GM21737 (cell line): ENCODE data around the gene SLC25A52.
A peak's percentile ranks its signal among the peaks of the same experiment; 100 is the strongest.
"Not testable (repeated sequence)": the region's sequence is repeated elsewhere in the genome, so short reads cannot be mapped to it uniquely, and the experiment has no call there.

Experiments used
- ATAC-seq: cut with Tn5 transposase; IDR thresholded peaks from one replicate; pipeline ENCODE4 v1.9.1; 2021; ENCODE audit warnings: mild to moderate bottlenecking, moderate library complexity; ENCODE audit not compliant: unreplicated experiment

SLC25A52 gene

GRCh38 chr18:31760695-31761094 is at the start of gene SLC25A52:
Gene SLC25A52 (minus strand): TSS chr18:31760880. CDS start chr18:31760661, 219 bp downstream.
- ATAC-seq, result no peak

GRCh38 chr18:31809049-31809448 is 48.4 kb upstream of the SLC25A52 start:
- ATAC-seq, result not testable (repeated sequence)

GRCh38 chr18:31801078-31801477 is 40.4 kb upstream of the SLC25A52 start:
- ATAC-seq, result no peak

- ATAC-seq, result not testable (repeated sequence)
Measured at GRCh38 chr18:31799257-31799656, 38.6 kb upstream of the SLC25A52 start.

- ATAC-seq, result no peak
Measured at GRCh38 chr18:31798399-31798798, 37.7 kb upstream of the SLC25A52 start.

GRCh38 chr18:31795747-31796146 is 35.1 kb upstream of the SLC25A52 start:
- no peak for ATAC-seq

GRCh38 chr18:31793531-31793930 is 32.9 kb upstream of the SLC25A52 start:
- ATAC-seq, result no peak

- ATAC-seq, result no peak
Measured at GRCh38 chr18:31792580-31792911, 31.9 kb upstream of the SLC25A52 start.

GRCh38 chr18:31791817-31792579 is 31.3 kb upstream of the SLC25A52 start:
- peak; percentile 91 for ATAC-seq

- ATAC-seq, result no peak
Measured at GRCh38 chr18:31789409-31789808, 28.7 kb upstream of the SLC25A52 start.

GRCh38 chr18:31783059-31783458 is 22.4 kb upstream of the SLC25A52 start:
- ATAC-seq, result no peak

- no peak for ATAC-seq
Measured at GRCh38 chr18:31778391-31778950, 17.8 kb upstream of the SLC25A52 start.

GRCh38 chr18:31776093-31776492 is 15.4 kb upstream of the SLC25A52 start:
- ATAC-seq, result no peak

- no peak for ATAC-seq
Measured at GRCh38 chr18:31774962-31775361, 14.3 kb upstream of the SLC25A52 start.

- ATAC-seq, result no peak
Measured at GRCh38 chr18:31774477-31774785, 13.8 kb upstream of the SLC25A52 start.

- no peak for ATAC-seq
Measured at GRCh38 chr18:31773774-31774476, 13.2 kb upstream of the SLC25A52 start.

GRCh38 chr18:31772699-31773098 is 12.0 kb upstream of the SLC25A52 start:
- ATAC-seq, result no peak

- ATAC-seq, result no peak
Measured at GRCh38 chr18:31750273-31750672, 10.4 kb downstream of the SLC25A52 start.

GRCh38 chr18:31746396-31746795 is 14.3 kb downstream of the SLC25A52 start:
- no peak for ATAC-seq

- no peak for ATAC-seq
Measured at GRCh38 chr18:31744321-31745067, 16.2 kb downstream of the SLC25A52 start.

GRCh38 chr18:31743600-31743999 is 17.1 kb downstream of the SLC25A52 start:
- ATAC-seq, result not testable (repeated sequence)
